Measurements from ENCODE around the gene FHAD1. TPM values are rescaled to one million over a fixed set of nuclear protein-coding genes. Genes with fewer than 3 reads are reported as not detected.

Gene FHAD1
- total and polyA plus RNA-seq, 9 of the 15 experiments (the other 6 are each of a cell fraction or from before 2014, with no cell fraction given), result 0.32 to 2.1 (median 1.5) TPM; not detected in 1

DNA sequence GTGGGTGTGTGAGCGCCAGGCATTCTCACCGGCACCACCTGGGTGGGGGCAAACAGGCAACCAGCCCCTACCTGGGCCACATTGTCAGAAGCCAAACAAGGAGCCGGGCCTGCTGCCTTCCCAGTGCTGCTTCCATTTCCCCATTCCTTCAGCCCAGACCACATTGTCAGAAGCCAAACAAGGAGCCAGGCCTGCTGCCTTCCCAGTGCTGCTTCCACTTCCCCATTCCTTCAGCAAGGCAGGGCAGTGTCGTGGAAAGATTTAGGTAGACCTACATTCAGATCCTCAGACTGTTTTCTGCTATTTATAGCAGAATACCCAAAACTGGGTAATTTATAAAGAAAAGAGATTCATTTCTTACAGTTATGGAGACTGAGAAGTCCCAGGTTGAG lies 115.7 kb downstream of the FHAD1 start:
- H3K36me3 ChIP-seq (ENCODE audit: control insufficient read depth, insufficient read depth, low read length), result no peaks in the 10 kb centered on the region
- ChIA-PET POLR2A (no interaction called here), CTCF (ENCODE audit: low intra/inter-chr PET ratio) (no interaction called here)
- 40% methylated on average over 4 of the region's 4 CpGs for WGBS (ENCODE audit: insufficient coverage, low coverage, missing lambda C conversion rate)
- no peak overlapping the region for H2AFZ ChIP-seq (ENCODE audit: low read depth, low read length)
- TF ChIP-seq ARID1B (IDR thresholded peaks at IDR 0.05) (no peak), SPI1 (IDR thresholded peaks at IDR 0.05; ENCODE audit: borderline replicate concordance, low read depth, low read length) (peak; percentile 90), BCL6 (CRISPR knock-in tag; IDR thresholded peaks at IDR 0.05) (no peak)
- BruUV-seq (replicated peaks), result no TSS peak
- peaks cover 12 to 13% of the 10 kb centered on the region in 2 experiments for H3K4me1 ChIP-seq (replicated peaks in 1 of 2; ENCODE audit: control insufficient read depth in 2 of 2, insufficient read depth in 2 of 2, low read length in 2 of 2)
- H4K20me1 ChIP-seq (replicated peaks; ENCODE audit: control insufficient read depth, insufficient read depth, low read length), result no peaks in the 10 kb centered on the region
- H3K4me3 ChIP-seq, result no peak overlapping the region
- H3K9me1 ChIP-seq (ENCODE audit: control insufficient read depth, insufficient read depth, low read length), result no peaks in the 10 kb centered on the region
- no peak overlapping the region for H3K4me2 ChIP-seq (ENCODE audit: insufficient read depth, low read length)
- peaks cover 5 to 32% of the 10 kb centered on the region in 2 experiments for H3K27me3 ChIP-seq (ENCODE audit: control insufficient read depth in 2 of 2, insufficient read depth in 2 of 2, low read length in 2 of 2)
- ATAC-seq (no peak), FAIRE-seq (no peak), DNase-seq (ENCODE audit: extremely low read depth in 1 of 4, low spot score in 3 of 4) (no peak)
- no peak overlapping the region for H3K27ac ChIP-seq (ENCODE audit: extremely low read depth, low read depth, low read length)
- H3K9me3 ChIP-seq (replicated peaks; ENCODE audit: control insufficient read depth, insufficient read depth, low read depth, low read length), result no peaks in the 10 kb centered on the region
- no peaks in the 10 kb centered on the region for H3K79me2 ChIP-seq (ENCODE audit: control insufficient read depth, insufficient read depth, low read length)
- H3K9ac ChIP-seq (ENCODE audit: insufficient read depth in 1 of 2, low read depth in 2 of 2, low read length in 2 of 2), result no peak overlapping the region
- in situ Hi-C loops (cut with MboI), result no loop called here
- intact Hi-C loops (cut with micrococcal nuclease), result no loop called here

DNA sequence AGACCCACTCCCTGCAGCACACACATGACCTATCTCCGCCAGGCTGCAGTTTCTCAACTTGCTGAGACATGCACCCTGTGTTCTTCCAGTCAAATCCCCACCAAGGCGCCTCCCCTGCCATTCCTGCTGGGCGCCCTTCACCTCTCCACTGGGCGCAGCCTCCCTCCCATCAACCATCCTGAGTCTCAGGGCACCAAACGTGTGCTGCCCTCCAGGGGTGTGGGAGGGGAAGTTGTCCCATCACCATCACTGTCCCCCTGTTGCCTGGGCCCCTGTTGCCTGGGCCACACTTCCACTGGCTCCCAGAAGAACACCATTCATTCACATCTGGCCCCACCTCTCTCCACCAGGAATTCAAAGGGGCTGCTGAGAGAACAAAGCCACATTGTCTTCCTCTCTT lies 117.7 kb downstream of the FHAD1 start:
- BruUV-seq (replicated peaks), result no TSS peak
- TF ChIP-seq RCOR1 (IDR thresholded peaks at IDR 0.05; ENCODE audit: borderline replicate concordance in 1 of 2, low read depth in 2 of 2, low read length in 2 of 2), result peak in 1 of 2 experiments; percentile 39; a peak in 1 of 4 replicates
- TF ChIP-seq ZNF175 (CRISPR knock-in tag; IDR thresholded peaks at IDR 0.05; ENCODE audit: low read depth), result no peak
- TF ChIP-seq, protein P1, sequence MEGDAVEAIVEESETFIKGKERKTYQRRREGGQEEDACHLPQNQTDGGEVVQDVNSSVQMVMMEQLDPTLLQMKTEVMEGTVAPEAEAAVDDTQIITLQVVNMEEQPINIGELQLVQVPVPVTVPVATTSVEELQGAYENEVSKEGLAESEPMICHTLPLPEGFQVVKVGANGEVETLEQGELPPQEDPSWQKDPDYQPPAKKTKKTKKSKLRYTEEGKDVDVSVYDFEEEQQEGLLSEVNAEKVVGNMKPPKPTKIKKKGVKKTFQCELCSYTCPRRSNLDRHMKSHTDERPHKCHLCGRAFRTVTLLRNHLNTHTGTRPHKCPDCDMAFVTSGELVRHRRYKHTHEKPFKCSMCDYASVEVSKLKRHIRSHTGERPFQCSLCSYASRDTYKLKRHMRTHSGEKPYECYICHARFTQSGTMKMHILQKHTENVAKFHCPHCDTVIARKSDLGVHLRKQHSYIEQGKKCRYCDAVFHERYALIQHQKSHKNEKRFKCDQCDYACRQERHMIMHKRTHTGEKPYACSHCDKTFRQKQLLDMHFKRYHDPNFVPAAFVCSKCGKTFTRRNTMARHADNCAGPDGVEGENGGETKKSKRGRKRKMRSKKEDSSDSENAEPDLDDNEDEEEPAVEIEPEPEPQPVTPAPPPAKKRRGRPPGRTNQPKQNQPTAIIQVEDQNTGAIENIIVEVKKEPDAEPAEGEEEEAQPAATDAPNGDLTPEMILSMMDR (IDR thresholded peaks at IDR 0.05 in 2 of 3, conservative IDR thresholded peaks at IDR 0.05 in 1 of 3; ENCODE audit: insufficient read depth in 2 of 3, low read depth in 1 of 3, low read length in 3 of 3), result peak; percentile 49 to 63 (median 52); a peak in 5 of 6 replicates
- no peak for TF ChIP-seq SMAD4 (CRISPR knock-in tag; conservative IDR thresholded peaks at IDR 0.05)
- TF ChIP-seq BHLHE40 (IDR thresholded peaks at IDR 0.05; ENCODE audit: low read length), result 0 out of 2 replicates have a peak, but pooled peaks have one; percentile 8
- no peak for TF ChIP-seq RBM25 (IDR thresholded peaks at IDR 0.05; ENCODE audit: low read depth, low read length, severe bottlenecking)
- TF ChIP-seq RFX1 (IDR thresholded peaks at IDR 0.05), result peak; percentile 66
- TF ChIP-seq POLR2AphosphoS5 (IDR thresholded peaks at IDR 0.05; ENCODE audit: control insufficient read depth, insufficient read depth, low read depth, low read length), result no peak
- 0 out of 2 replicates have a peak, but pooled peaks have one; percentile 21 for TF ChIP-seq MYNN (IDR thresholded peaks at IDR 0.05)
- TF ChIP-seq MYNN (CRISPR knock-in tag; IDR thresholded peaks at IDR 0.05), result no peak
- TF ChIP-seq CHD2 (IDR thresholded peaks at IDR 0.05; ENCODE audit: low read depth, low read length), result no peak
- 0 out of 2 replicates have a peak, but pooled peaks have one; percentile 41 for TF ChIP-seq CTBP1 (IDR thresholded peaks at IDR 0.05; ENCODE audit: borderline replicate concordance)
- no peak for TF ChIP-seq ZNF324 (CRISPR knock-in tag; IDR thresholded peaks at IDR 0.05)
- no peak for TF ChIP-seq ZFPM2 (CRISPR knock-in tag; IDR thresholded peaks at IDR 0.05)

More for the DNA sequence above, 117.7 kb downstream of the FHAD1 start:
- peak; percentile 76 for ATAC-seq
- DNase-seq (ENCODE audit: extremely low read depth in 1 of 4, low spot score in 3 of 4), result peak in 3 of 4 experiments; percentile 23 to 54 (median 28)
- Histone ChIP-seq H3K27me3 (ENCODE audit: control insufficient read depth in 2 of 2, insufficient read depth in 2 of 2, low read length in 2 of 2) (peaks cover 6 to 34% of the 10 kb centered on the region in 2 experiments), H4K20me1 (replicated peaks; ENCODE audit: control insufficient read depth, insufficient read depth, low read length) (no peaks in the 10 kb centered on the region), H3K4me1 (replicated peaks in 1 of 2; ENCODE audit: control insufficient read depth in 2 of 2, insufficient read depth in 2 of 2, low read length in 2 of 2) (no peaks in the 10 kb centered on the region; a peak in 2 of 5 replicates), H3K4me2 (ENCODE audit: insufficient read depth, low read length) (no peak overlapping the region), H3K4me3 (no peak overlapping the region), H3K36me3 (ENCODE audit: control insufficient read depth, insufficient read depth, low read length) (no peaks in the 10 kb centered on the region), H3K9me1 (ENCODE audit: control insufficient read depth, insufficient read depth, low read length) (no peaks in the 10 kb centered on the region), H3K9me3 (replicated peaks; ENCODE audit: control insufficient read depth, insufficient read depth, low read depth, low read length) (no peaks in the 10 kb centered on the region), H3K27ac (ENCODE audit: extremely low read depth, low read depth, low read length) (no peak overlapping the region), H2AFZ (ENCODE audit: low read depth, low read length) (no peak overlapping the region), H3K9ac (ENCODE audit: insufficient read depth in 1 of 2, low read depth in 2 of 2, low read length in 2 of 2) (no peak overlapping the region), H3K79me2 (ENCODE audit: control insufficient read depth, insufficient read depth, low read length) (no peaks in the 10 kb centered on the region)
- WGBS (ENCODE audit: insufficient coverage, low coverage, missing lambda C conversion rate), result 21% methylated on average over 5 of the region's 5 CpGs
- CTCF ChIA-PET (ENCODE audit: low intra/inter-chr PET ratio), result interaction anchor here (0.6 to 1.9 kb wide), 2 partner anchors 40 to 42 kb away, joined by 3 to 7 read pairs; no protein-coding TSS in a partner anchor
- POLR2A ChIA-PET, result interaction anchor here (0.7 kb wide), 2 partner anchors 9 to 76 kb away, joined by 3 read pairs; no protein-coding TSS in a partner anchor
- in situ Hi-C loops (cut with MboI), result no loop called here
- FAIRE-seq, result no peak
- intact Hi-C loops (cut with micrococcal nuclease), result loop anchor here (2.0 kb wide), 1 partner anchor 42 kb away; no protein-coding TSS in a partner anchor

All from K562 (cell line).